Muscle layer of duodenum (tissue), 2 donors: ENCODE data around the gene NUB1.

ENCODE experiments used
- H3K27ac ChIP-seq: one replicate; pipeline ENCODE4 v1.7.0; 2013; ENCODE audit warnings: mild to moderate bottlenecking, low read length
- H3K27me3 ChIP-seq: one replicate; pipeline ENCODE4 v1.7.0; 2013; ENCODE audit warnings: low read depth, mild to moderate bottlenecking, control low read depth, low read length
- H3K36me3 ChIP-seq, 2 donors: one replicate each; pipeline ENCODE4 v1.7.0; 2013; ENCODE audit warnings: low read length in 2 of 2, control low read depth in 1 of 2, mild to moderate bottlenecking in 1 of 2; ENCODE audit not compliant: insufficient read depth in 2 of 2, control insufficient read depth in 1 of 2
- H3K4me1 ChIP-seq, 2 donors: one replicate each; pipeline ENCODE4 v1.7.0; 2013; ENCODE audit warnings: low read length in 2 of 2, mild to moderate bottlenecking in 2 of 2, control low read depth in 1 of 2, moderate library complexity in 1 of 2; ENCODE audit not compliant: insufficient read depth in 2 of 2, control insufficient read depth in 1 of 2
- H3K4me3 ChIP-seq, 2 donors: one replicate each; pipeline ENCODE4 v1.7.0; 2013; ENCODE audit warnings: low read length in 2 of 2, low read depth in 1 of 2, mild to moderate bottlenecking in 1 of 2
- H3K9me3 ChIP-seq, 2 donors: one replicate each; pipeline ENCODE4 v1.7.0; 2013; ENCODE audit warnings: low read length in 2 of 2, control low read depth in 1 of 2, mild to moderate bottlenecking in 1 of 2; ENCODE audit not compliant: control insufficient read depth in 1 of 2
- donor health status: healthy.

NUB1 gene

GRCh38 chr7:151371266-151371665 lies 29.7 kb downstream of the NUB1 start:
- Histone ChIP-seq H3K27ac (no peak overlapping the region), H3K36me3 (peaks cover 12 to 55% of the 10 kb centered on the region in 2 donors), H3K4me1 (peaks cover 14 to 15% of the 10 kb centered on the region in 2 donors), H3K9me3 (no peaks in the 10 kb centered on the region), H3K27me3 (no peaks in the 10 kb centered on the region), H3K4me3 (no peak overlapping the region)

- no peak overlapping the region for H3K4me3 ChIP-seq
- H3K27ac ChIP-seq, result no peak overlapping the region
- H3K36me3 ChIP-seq, result peaks cover 25 to 69% of the 10 kb centered on the region in 2 donors
- no peaks in the 10 kb centered on the region for H3K9me3 ChIP-seq
- no peaks in the 10 kb centered on the region for H3K27me3 ChIP-seq
- peaks cover 2 to 6% of the 10 kb centered on the region in 2 donors for H3K4me1 ChIP-seq
These were observed 31.1 kb downstream of the NUB1 start for GRCh38 chr7:151372612-151373265.

DNA sequence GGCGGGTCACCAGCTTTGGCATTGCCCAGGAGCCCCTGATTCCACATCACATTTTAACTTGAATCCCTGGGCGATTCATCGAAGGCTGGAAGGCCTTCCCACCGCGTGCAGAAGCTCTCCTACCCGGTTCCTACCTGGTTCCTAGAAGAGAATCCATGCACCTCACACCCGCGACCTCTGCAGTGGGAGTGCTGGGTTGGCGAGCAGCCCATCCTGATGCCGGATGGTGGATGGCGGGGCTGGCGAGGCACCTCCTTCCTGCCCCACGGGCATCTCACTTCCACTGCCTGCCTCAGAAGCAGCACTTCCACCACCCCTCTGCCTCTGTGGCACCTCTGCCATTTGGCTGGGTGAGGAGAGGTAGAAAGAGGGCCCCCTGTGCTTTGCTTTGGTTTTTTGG lies 32.0 kb downstream of the NUB1 start:
- H3K9me3 ChIP-seq, result no peaks in the 10 kb centered on the region
- no peak overlapping the region for H3K27ac ChIP-seq
- H3K4me3 ChIP-seq, result no peak overlapping the region
- no peaks in the 10 kb centered on the region for H3K4me1 ChIP-seq
- peaks cover 26 to 77% of the 10 kb centered on the region in 2 donors for H3K36me3 ChIP-seq
- no peaks in the 10 kb centered on the region for H3K27me3 ChIP-seq

GRCh38 chr7:151374139-151374538 lies 32.5 kb downstream of the NUB1 start:
- Histone ChIP-seq H3K4me3 (no peak overlapping the region), H3K9me3 (no peaks in the 10 kb centered on the region), H3K4me1 (no peaks in the 10 kb centered on the region), H3K27me3 (no peaks in the 10 kb centered on the region), H3K36me3 (peaks cover 28 to 76% of the 10 kb centered on the region in 2 donors), H3K27ac (no peak overlapping the region)

- no peaks in the 10 kb centered on the region for H3K4me1 ChIP-seq
These were observed 33.1 kb downstream of the NUB1 start for GRCh38 chr7:151374726-151375125.

DNA sequence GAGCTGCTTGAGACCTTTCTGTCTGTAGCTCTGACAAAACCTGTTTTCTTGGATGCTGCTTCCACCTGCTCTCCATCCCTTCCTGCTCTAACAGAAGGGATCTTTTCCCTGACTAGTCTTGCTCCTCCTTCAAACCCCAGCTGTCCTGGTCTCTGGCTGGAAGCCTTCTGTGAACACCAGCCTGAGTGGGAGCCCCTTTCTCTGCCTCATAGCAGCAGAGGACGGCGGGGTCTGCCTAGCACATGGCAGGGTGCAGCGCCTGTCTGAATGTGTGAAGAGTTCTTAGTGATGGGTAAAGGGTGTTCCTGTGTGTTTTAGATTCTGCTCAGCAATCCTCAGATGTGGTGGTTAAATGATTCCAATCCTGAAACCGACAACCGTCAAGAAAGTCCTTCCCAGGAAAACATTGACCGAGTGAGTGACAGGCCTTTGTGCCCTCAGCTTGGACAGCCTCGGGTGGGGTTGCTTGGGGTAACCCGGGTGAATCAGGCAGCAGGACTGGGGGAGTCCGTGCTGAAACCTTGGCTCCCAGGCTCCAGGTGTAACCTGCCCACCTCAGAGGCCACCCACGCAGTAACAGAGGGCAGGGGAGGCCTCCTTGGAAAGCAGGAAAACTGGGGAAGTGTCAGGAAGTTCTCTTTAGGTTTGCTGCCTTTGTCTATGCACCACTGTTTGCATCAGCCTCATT lies 34.1 kb downstream of the NUB1 start:
- Histone ChIP-seq H3K36me3 (peaks cover 28 to 69% of the 10 kb centered on the region in 2 donors), H3K4me3 (no peak overlapping the region), H3K9me3 (no peaks in the 10 kb centered on the region), H3K27ac (no peak overlapping the region), H3K27me3 (no peaks in the 10 kb centered on the region), H3K4me1 (no peaks in the 10 kb centered on the region)

More at GRCh38 chr7:151374726-151375125, 33.1 kb downstream of the NUB1 start:
- no peaks in the 10 kb centered on the region for H3K9me3 ChIP-seq
- no peak overlapping the region for H3K4me3 ChIP-seq
- no peak overlapping the region for H3K27ac ChIP-seq
- H3K36me3 ChIP-seq, result peaks cover 28 to 73% of the 10 kb centered on the region in 2 donors
- no peaks in the 10 kb centered on the region for H3K27me3 ChIP-seq

DNA sequence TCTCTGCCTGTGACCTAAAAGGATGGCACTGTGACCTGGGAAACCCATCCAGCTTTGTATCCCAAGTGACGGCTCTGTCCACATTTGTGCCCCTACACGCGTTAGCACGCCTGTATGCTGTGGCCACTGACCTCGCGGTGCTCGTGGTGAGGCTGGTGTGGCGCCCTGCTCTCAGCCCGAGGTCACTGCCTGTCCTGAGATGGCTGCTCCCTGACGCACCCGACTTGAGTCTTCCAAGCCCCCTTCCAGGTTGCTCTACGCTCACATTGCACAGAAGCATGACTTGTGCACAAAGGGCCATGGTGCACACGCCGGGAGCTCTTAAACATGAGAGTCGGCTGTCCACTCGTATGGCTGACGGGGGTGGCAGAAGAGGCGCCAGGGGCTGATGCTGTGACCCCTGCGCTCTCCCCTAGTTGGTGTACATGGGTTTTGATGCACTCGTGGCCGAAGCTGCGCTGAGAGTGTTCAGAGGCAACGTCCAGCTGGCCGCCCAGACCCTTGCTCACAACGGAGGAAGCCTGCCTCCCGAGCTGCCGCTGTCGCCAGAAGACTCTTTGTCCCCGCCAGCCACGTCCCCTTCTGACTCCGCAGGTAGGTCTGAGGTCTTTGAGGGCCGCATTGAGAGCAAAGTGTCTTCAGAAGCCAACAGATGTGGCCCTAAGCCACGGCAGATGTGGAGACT lies 34.7 kb downstream of the NUB1 start:
- H3K36me3 ChIP-seq, result peaks cover 21 to 68% of the 10 kb centered on the region in 2 donors

DNA sequence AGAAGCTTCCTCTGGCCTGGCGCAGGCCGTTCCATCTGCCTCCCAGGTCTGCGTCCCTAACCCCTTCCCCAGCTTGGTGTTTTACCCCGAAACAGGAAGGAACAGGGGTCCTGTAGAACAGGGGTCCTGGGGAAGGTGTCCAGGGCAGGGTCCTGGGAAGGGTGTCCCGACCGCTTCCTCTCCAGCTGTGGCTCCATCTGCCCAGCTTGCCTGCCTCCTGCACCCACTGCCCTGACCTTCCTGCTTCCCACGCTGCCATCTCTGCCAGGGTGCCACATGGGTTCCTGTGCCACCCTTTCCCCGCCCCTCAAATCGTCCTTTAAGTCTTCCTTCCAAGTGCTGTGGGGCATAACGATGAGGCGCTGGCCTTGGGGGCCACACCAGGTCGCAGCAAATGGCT lies 35.8 kb downstream of the NUB1 start:
- peaks cover 0 to 13% of the 10 kb centered on the region in 2 donors for H3K4me1 ChIP-seq
- H3K36me3 ChIP-seq, result peaks cover 20 to 60% of the 10 kb centered on the region in 2 donors
- H3K27me3 ChIP-seq, result peaks cover 7% of the 10 kb centered on the region
- H3K27ac ChIP-seq, result no peak overlapping the region
- no peak overlapping the region for H3K4me3 ChIP-seq
- H3K9me3 ChIP-seq, result no peaks in the 10 kb centered on the region

More for the DNA sequence above, 34.7 kb downstream of the NUB1 start:
- no peaks in the 10 kb centered on the region for H3K27me3 ChIP-seq
- no peak overlapping the region for H3K4me3 ChIP-seq
- no peak overlapping the region for H3K27ac ChIP-seq
- H3K4me1 ChIP-seq, result peaks cover 0 to 3% of the 10 kb centered on the region in 2 donors
- no peaks in the 10 kb centered on the region for H3K9me3 ChIP-seq

GRCh38 chr7:151378011-151378410 lies 36.4 kb downstream of the NUB1 start:
- H3K27ac ChIP-seq, result no peak overlapping the region
- H3K4me3 ChIP-seq, result no peak overlapping the region
- peaks cover 0 to 15% of the 10 kb centered on the region in 2 donors for H3K4me1 ChIP-seq
- H3K9me3 ChIP-seq, result no peaks in the 10 kb centered on the region
- peaks cover 20 to 54% of the 10 kb centered on the region in 2 donors for H3K36me3 ChIP-seq
- H3K27me3 ChIP-seq, result peaks cover 12% of the 10 kb centered on the region

DNA sequence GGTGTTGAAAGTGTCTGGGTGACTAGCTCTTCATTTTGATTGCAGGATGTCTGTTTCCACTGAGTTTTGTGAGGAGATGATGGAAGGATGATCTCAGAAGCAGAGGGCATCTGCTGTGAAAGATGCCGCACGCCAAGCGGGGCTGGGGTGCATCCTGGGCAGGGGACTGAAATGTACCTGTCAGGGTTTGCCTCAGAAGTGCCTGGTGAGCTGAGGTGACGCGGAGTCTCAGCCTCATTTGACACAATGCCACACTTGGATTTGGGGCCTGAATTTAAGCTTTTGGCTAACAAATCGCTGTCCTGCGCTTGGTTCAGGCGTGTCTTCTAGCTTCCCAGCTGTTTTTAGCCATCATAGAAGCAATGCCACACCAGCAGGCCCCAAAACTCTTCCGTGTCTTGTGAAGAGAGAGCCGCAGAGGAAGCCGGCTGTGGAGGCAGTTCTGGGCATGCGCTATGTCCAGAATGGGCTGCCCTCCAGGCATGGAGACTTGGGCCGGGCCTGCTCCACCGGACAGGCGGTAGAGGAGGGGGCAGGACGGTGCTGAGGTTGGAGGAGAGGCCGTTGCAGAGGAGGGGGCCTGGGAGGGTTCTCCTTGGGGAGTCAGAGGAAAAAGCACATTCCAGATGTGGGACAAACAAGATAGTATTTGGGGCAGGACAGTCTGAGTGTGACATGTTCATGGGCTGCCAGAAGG lies 37.0 kb downstream of the NUB1 start:
- no peak overlapping the region for H3K27ac ChIP-seq
- no peaks in the 10 kb centered on the region for H3K9me3 ChIP-seq
- peaks cover 20 to 48% of the 10 kb centered on the region in 2 donors for H3K36me3 ChIP-seq
- peaks cover 12% of the 10 kb centered on the region for H3K27me3 ChIP-seq
- H3K4me3 ChIP-seq, result no peak overlapping the region
- peaks cover 0 to 15% of the 10 kb centered on the region in 2 donors for H3K4me1 ChIP-seq

- no peak overlapping the region for H3K4me3 ChIP-seq
- H3K27ac ChIP-seq, result no peak overlapping the region
- peaks cover 20 to 42% of the 10 kb centered on the region in 2 donors for H3K36me3 ChIP-seq
- H3K9me3 ChIP-seq, result no peaks in the 10 kb centered on the region
- H3K27me3 ChIP-seq, result peaks cover 12% of the 10 kb centered on the region
- H3K4me1 ChIP-seq, result peaks cover 0 to 15% of the 10 kb centered on the region in 2 donors
These were observed 37.5 kb downstream of the NUB1 start for GRCh38 chr7:151379193-151379520.
